ENCODE measurements around the gene GLB1L2.

- no peak for TF ChIP-seq CTCF (conservative IDR thresholded peaks at IDR 0.05; ENCODE audit: low read length)
- no peak for TF ChIP-seq EZH2phosphoT487 (IDR thresholded peaks at IDR 0.05; ENCODE audit: borderline replicate concordance)
These were observed 49.0 kb downstream of the GLB1L2 start for GRCh38 chr11:134380785-134381184.
